Activated naive CD8-positive, alpha-beta T cell treated with anti-CD3 and anti-CD28 coated beads for 36 hours (primary cell): Measurements from ENCODE around the gene AFG3L2. TPM values are rescaled to one million over a fixed set of nuclear protein-coding genes. Genes with fewer than 3 reads are reported as not detected.
"Not testable (repeated sequence)": the region's sequence is repeated elsewhere in the genome, so short reads cannot be mapped to it uniquely, and the experiment has no call there.

Source experiments
- DNase-seq: peaks from one replicate; pipeline ENCODE4 v3.0.0; 2021
- H3K27ac Mint-ChIP-seq: one replicate; pipeline ENCODE4 v1.8.0; 2022; ENCODE audit warnings: mild to moderate bottlenecking, moderate library complexity, mixed read lengths
- H3K27me3 Mint-ChIP-seq: one replicate; pipeline ENCODE4 v1.8.0; 2022; ENCODE audit warnings: mild to moderate bottlenecking, mixed read lengths
- H3K36me3 Mint-ChIP-seq: one replicate; pipeline ENCODE4 v1.8.0; 2021; ENCODE audit warnings: mild to moderate bottlenecking, mixed read lengths
- H3K4me1 Mint-ChIP-seq: one replicate; pipeline ENCODE4 v1.8.0; 2021; ENCODE audit warnings: mixed read lengths
- H3K4me3 Mint-ChIP-seq: one replicate; pipeline ENCODE4 v1.8.0; 2022; ENCODE audit warnings: mild to moderate bottlenecking, moderate library complexity, mixed read lengths
- H3K9me3 Mint-ChIP-seq: one replicate; pipeline ENCODE4 v1.8.0; 2022; ENCODE audit warnings: mixed read lengths
- total RNA-seq, 2 experiments: library from RNA; stranded (reverse); gene quantifications; one replicate each; pipeline ENCODE4 v1.2.3, GENCODE V29; 2021

AFG3L2 gene
- total RNA-seq, 2 experiments from 2014 or later, result 80.4 to 80.7 TPM

GRCh38 chr18:12406371-12407111 lies 29.5 kb upstream of the AFG3L2 start:
- Mint-ChIP-seq H3K4me1 (peaks cover 21% of the 10 kb centered on the region), H3K9me3 (no peaks in the 10 kb centered on the region), H3K36me3 (peaks cover 3% of the 10 kb centered on the region), H3K27ac (no peak overlapping the region), H3K4me3 (peak overlapping the region; percentile 51), H3K27me3 (peaks cover 35% of the 10 kb centered on the region)
- peak; percentile 28 for DNase-seq

- H3K9me3 Mint-ChIP-seq, result no peaks in the 10 kb centered on the region
- H3K27me3 Mint-ChIP-seq, result peaks cover 40% of the 10 kb centered on the region
- DNase-seq, result no peak
- no peak overlapping the region for H3K27ac Mint-ChIP-seq
- H3K4me3 Mint-ChIP-seq, result no peak overlapping the region
- peaks cover 20% of the 10 kb centered on the region for H3K4me1 Mint-ChIP-seq
- no peaks in the 10 kb centered on the region for H3K36me3 Mint-ChIP-seq
These were observed 28.0 kb upstream of the AFG3L2 start for GRCh38 chr18:12405066-12405465.

- no peaks in the 10 kb centered on the region for H3K9me3 Mint-ChIP-seq
- H3K27ac Mint-ChIP-seq, result no peak overlapping the region
- H3K36me3 Mint-ChIP-seq, result no peaks in the 10 kb centered on the region
- H3K4me1 Mint-ChIP-seq, result peaks cover 18% of the 10 kb centered on the region
- DNase-seq, result no peak
- no peak overlapping the region for H3K4me3 Mint-ChIP-seq
- peaks cover 46% of the 10 kb centered on the region for H3K27me3 Mint-ChIP-seq
These were observed 26.8 kb upstream of the AFG3L2 start for GRCh38 chr18:12403601-12404506.

GRCh38 chr18:12401881-12402280 lies 24.9 kb upstream of the AFG3L2 start:
- Mint-ChIP-seq H3K9me3 (no peaks in the 10 kb centered on the region), H3K27ac (no peak overlapping the region), H3K4me1 (peaks cover 8% of the 10 kb centered on the region), H3K27me3 (peaks cover 50% of the 10 kb centered on the region), H3K36me3 (no peaks in the 10 kb centered on the region), H3K4me3 (no peak overlapping the region)
- no peak for DNase-seq

GRCh38 chr18:12399231-12399630 lies 22.2 kb upstream of the AFG3L2 start:
- no peak overlapping the region for H3K27ac Mint-ChIP-seq
- H3K36me3 Mint-ChIP-seq, result no peaks in the 10 kb centered on the region
- no peak for DNase-seq

GRCh38 chr18:12398625-12399024 lies 21.6 kb upstream of the AFG3L2 start:
- no peaks in the 10 kb centered on the region for H3K9me3 Mint-ChIP-seq
- no peaks in the 10 kb centered on the region for H3K36me3 Mint-ChIP-seq
- peaks cover 33% of the 10 kb centered on the region for H3K27me3 Mint-ChIP-seq
- no peak overlapping the region for H3K4me3 Mint-ChIP-seq
- H3K27ac Mint-ChIP-seq, result no peak overlapping the region
- H3K4me1 Mint-ChIP-seq, result peaks cover under 1% of the 10 kb centered on the region
- no peak for DNase-seq

More at GRCh38 chr18:12399231-12399630, 22.2 kb upstream of the AFG3L2 start:
- H3K9me3 Mint-ChIP-seq, result no peaks in the 10 kb centered on the region
- peaks cover 37% of the 10 kb centered on the region for H3K27me3 Mint-ChIP-seq
- H3K4me1 Mint-ChIP-seq, result peaks cover 4% of the 10 kb centered on the region
- no peak overlapping the region for H3K4me3 Mint-ChIP-seq

GRCh38 chr18:12397793-12398192 lies 20.8 kb upstream of the AFG3L2 start:
- H3K9me3 Mint-ChIP-seq, result no peaks in the 10 kb centered on the region
- no peak overlapping the region for H3K4me3 Mint-ChIP-seq
- no peaks in the 10 kb centered on the region for H3K36me3 Mint-ChIP-seq
- H3K4me1 Mint-ChIP-seq, result no peaks in the 10 kb centered on the region
- H3K27ac Mint-ChIP-seq, result no peak overlapping the region
- DNase-seq, result no peak
- H3K27me3 Mint-ChIP-seq, result peaks cover 26% of the 10 kb centered on the region

GRCh38 chr18:12397254-12397653 lies 20.2 kb upstream of the AFG3L2 start:
- H3K4me1 Mint-ChIP-seq, result no peaks in the 10 kb centered on the region
- no peaks in the 10 kb centered on the region for H3K9me3 Mint-ChIP-seq
- H3K27ac Mint-ChIP-seq, result no peak overlapping the region
- no peaks in the 10 kb centered on the region for H3K36me3 Mint-ChIP-seq
- DNase-seq, result no peak
- H3K27me3 Mint-ChIP-seq, result peaks cover 21% of the 10 kb centered on the region
- H3K4me3 Mint-ChIP-seq, result no peak overlapping the region

GRCh38 chr18:12394428-12394827 lies 17.4 kb upstream of the AFG3L2 start:
- Mint-ChIP-seq H3K4me3 (no peak overlapping the region), H3K27me3 (peaks cover 13% of the 10 kb centered on the region), H3K9me3 (no peaks in the 10 kb centered on the region), H3K27ac (no peak overlapping the region), H3K36me3 (no peaks in the 10 kb centered on the region), H3K4me1 (peaks cover 5% of the 10 kb centered on the region)
- DNase-seq, result no peak

- H3K9me3 Mint-ChIP-seq, result no peaks in the 10 kb centered on the region
- no peak overlapping the region for H3K4me3 Mint-ChIP-seq
- H3K27me3 Mint-ChIP-seq, result peaks cover 10% of the 10 kb centered on the region
- H3K27ac Mint-ChIP-seq, result no peak overlapping the region
- peaks cover 5% of the 10 kb centered on the region for H3K4me1 Mint-ChIP-seq
- no peak for DNase-seq
- no peaks in the 10 kb centered on the region for H3K36me3 Mint-ChIP-seq
These were observed 17.0 kb upstream of the AFG3L2 start for GRCh38 chr18:12393998-12394397.

- H3K4me3 Mint-ChIP-seq, result no peak overlapping the region
- no peak overlapping the region for H3K27ac Mint-ChIP-seq
- no peaks in the 10 kb centered on the region for H3K36me3 Mint-ChIP-seq
- H3K4me1 Mint-ChIP-seq, result peaks cover 5% of the 10 kb centered on the region
- H3K9me3 Mint-ChIP-seq, result no peaks in the 10 kb centered on the region
- peaks cover 8% of the 10 kb centered on the region for H3K27me3 Mint-ChIP-seq
- DNase-seq, result no peak
These were observed 16.5 kb upstream of the AFG3L2 start for GRCh38 chr18:12393510-12393909.

- no peaks in the 10 kb centered on the region for H3K9me3 Mint-ChIP-seq
These were observed 14.6 kb upstream of the AFG3L2 start for GRCh38 chr18:12391487-12392165.

GRCh38 chr18:12388442-12388841 lies 11.4 kb upstream of the AFG3L2 start:
- no peak overlapping the region for H3K4me3 Mint-ChIP-seq
- no peak for DNase-seq
- H3K4me1 Mint-ChIP-seq, result peaks cover 5% of the 10 kb centered on the region
- no peak overlapping the region for H3K27ac Mint-ChIP-seq
- no peaks in the 10 kb centered on the region for H3K27me3 Mint-ChIP-seq
- H3K9me3 Mint-ChIP-seq, result no peaks in the 10 kb centered on the region
- no peaks in the 10 kb centered on the region for H3K36me3 Mint-ChIP-seq

More at GRCh38 chr18:12391487-12392165, 14.6 kb upstream of the AFG3L2 start:
- Mint-ChIP-seq H3K27me3 (peaks cover 5% of the 10 kb centered on the region), H3K27ac (no peak overlapping the region), H3K36me3 (no peaks in the 10 kb centered on the region), H3K4me1 (peaks cover 5% of the 10 kb centered on the region), H3K4me3 (no peak overlapping the region)
- peak; percentile 43 for DNase-seq

- DNase-seq, result no peak
- Mint-ChIP-seq H3K27me3 (no peaks in the 10 kb centered on the region), H3K36me3 (no peaks in the 10 kb centered on the region), H3K27ac (no peak overlapping the region), H3K9me3 (peaks cover 1% of the 10 kb centered on the region), H3K4me1 (no peaks in the 10 kb centered on the region), H3K4me3 (no peak overlapping the region)
These were observed 7.2 kb upstream of the AFG3L2 start for GRCh38 chr18:12384261-12384660.

- H3K27me3 Mint-ChIP-seq, H3K4me3 Mint-ChIP-seq, H3K27ac Mint-ChIP-seq, H3K9me3 Mint-ChIP-seq, DNase-seq, H3K4me1 Mint-ChIP-seq, H3K36me3 Mint-ChIP-seq: not testable (repeated sequence)
These were observed 6.7 kb upstream of the AFG3L2 start for GRCh38 chr18:12383759-12384158.
